ENCODE measurements around the gene LPIN3.

The LPIN3 gene

GRCh38 chr20:41349943-41350342, 9.3 kb downstream of the LPIN3 start:
- no peak for DNase-seq

GRCh38 chr20:41350408-41350962, 9.9 kb downstream of the LPIN3 start:
- DNase-seq: no peak

- peak in 1 of 14 donors; percentile 21 for DNase-seq
Measured at GRCh38 chr20:41352106-41352505, 11.5 kb downstream of the LPIN3 start.

- no peak for DNase-seq
Measured at GRCh38 chr20:41352666-41353065, 12.0 kb downstream of the LPIN3 start.

GRCh38 chr20:41353530-41353929, 12.9 kb downstream of the LPIN3 start:
- no peak for DNase-seq

GRCh38 chr20:41355192-41355591, 14.6 kb downstream of the LPIN3 start:
- no peak for DNase-seq

GRCh38 chr20:41355598-41356203, 15.1 kb downstream of the LPIN3 start:
- DNase-seq: no peak

- no peak for DNase-seq
Measured at GRCh38 chr20:41356951-41357350, 16.3 kb downstream of the LPIN3 start.

GRCh38 chr20:41357424-41358163, 17.0 kb downstream of the LPIN3 start:
- DNase-seq: no peak

GRCh38 chr20:41358230-41358629, 17.6 kb downstream of the LPIN3 start:
- DNase-seq: no peak

GRCh38 chr20:41358717-41359116, 18.1 kb downstream of the LPIN3 start:
- DNase-seq: no peak

GRCh38 chr20:41359541-41360011, 19.0 kb downstream of the LPIN3 start:
- DNase-seq: no peak

- DNase-seq: no peak
Measured at GRCh38 chr20:41360831-41361756, 20.5 kb downstream of the LPIN3 start.

GRCh38 chr20:41361757-41362747, 21.4 kb downstream of the LPIN3 start:
- DNase-seq: peak in 1 of 14 donors; percentile 8

- no peak for DNase-seq
Measured at GRCh38 chr20:41362748-41363140, 22.1 kb downstream of the LPIN3 start.

- DNase-seq: no peak
Measured at GRCh38 chr20:41363601-41364000, 23.0 kb downstream of the LPIN3 start.

GRCh38 chr20:41364236-41364855, 23.7 kb downstream of the LPIN3 start:
- DNase-seq: no peak

GRCh38 chr20:41364967-41365765, 24.5 kb downstream of the LPIN3 start:
- DNase-seq: no peak

GRCh38 chr20:41365777-41366545, 25.3 kb downstream of the LPIN3 start:
- DNase-seq: no peak
